ENCODE results near the gene OR1F1. TPM values are rescaled to one million over a fixed set of nuclear protein-coding genes. Genes with fewer than 3 reads are reported as not detected.
A peak's percentile ranks its signal among the peaks of the same experiment; 100 is the strongest.

The OR1F1 gene
- polyA plus RNA-seq, 1 of the 3 experiments (the other 2 are of a cell fraction), result 0.71 TPM

DNA sequence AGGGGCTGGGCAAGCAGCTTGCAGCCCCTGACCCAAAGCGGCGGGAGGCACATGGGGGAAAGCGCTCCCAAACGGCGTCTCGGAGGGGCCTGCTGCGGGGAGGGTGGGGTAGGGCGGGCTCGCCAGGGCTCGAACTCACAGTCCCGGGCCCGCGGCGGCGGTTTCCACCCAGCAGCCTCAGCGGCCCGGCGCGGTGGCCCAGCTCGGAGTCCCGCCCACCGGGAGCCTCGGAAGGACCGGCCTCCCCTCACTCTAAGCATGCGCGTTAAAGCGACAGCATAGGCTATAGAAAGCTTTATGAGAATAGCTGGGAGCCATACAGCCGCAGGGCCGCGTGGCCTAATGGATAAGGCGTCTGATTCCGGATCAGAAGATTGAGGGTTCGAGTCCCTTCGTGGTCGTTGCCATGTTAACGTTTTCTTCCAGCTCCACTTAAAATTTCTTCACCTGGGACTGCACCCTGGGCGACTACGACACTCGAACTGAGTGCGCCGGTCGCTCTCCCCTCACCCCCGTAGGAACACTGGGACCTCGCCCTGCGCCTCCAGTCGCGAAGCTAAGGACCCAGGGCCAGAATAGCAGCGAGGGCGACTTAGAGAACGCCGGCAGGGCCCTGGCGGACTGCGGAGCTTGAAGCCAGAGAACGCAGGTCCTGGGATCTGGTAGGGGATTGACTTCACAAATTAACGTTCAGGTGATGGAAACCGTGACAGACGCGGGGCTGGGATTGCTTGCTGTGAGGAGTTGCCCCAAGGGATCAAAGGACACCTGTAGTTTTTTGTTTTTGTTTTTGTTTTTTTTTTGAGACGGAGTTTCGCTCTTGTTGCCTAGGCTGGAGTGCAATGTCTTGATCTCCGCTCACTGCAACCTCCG, 37.4 kb upstream of the OR1F1 start (continued):
- TF ChIP-seq, protein P1, sequence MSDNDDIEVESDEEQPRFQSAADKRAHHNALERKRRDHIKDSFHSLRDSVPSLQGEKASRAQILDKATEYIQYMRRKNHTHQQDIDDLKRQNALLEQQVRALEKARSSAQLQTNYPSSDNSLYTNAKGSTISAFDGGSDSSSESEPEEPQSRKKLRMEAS (IDR thresholded peaks at IDR 0.05; ENCODE audit: low read depth), result peak; percentile 26; the same call in 1 of the 2 replicates
- TF ChIP-seq, protein P2, sequence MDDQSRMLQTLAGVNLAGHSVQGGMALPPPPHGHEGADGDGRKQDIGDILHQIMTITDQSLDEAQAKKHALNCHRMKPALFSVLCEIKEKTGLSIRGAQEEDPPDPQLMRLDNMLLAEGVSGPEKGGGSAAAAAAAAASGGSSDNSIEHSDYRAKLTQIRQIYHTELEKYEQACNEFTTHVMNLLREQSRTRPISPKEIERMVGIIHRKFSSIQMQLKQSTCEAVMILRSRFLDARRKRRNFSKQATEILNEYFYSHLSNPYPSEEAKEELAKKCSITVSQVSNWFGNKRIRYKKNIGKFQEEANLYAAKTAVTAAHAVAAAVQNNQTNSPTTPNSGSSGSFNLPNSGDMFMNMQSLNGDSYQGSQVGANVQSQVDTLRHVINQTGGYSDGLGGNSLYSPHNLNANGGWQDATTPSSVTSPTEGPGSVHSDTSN (IDR thresholded peaks at IDR 0.05), result no peak
- TF ChIP-seq, protein P3, sequence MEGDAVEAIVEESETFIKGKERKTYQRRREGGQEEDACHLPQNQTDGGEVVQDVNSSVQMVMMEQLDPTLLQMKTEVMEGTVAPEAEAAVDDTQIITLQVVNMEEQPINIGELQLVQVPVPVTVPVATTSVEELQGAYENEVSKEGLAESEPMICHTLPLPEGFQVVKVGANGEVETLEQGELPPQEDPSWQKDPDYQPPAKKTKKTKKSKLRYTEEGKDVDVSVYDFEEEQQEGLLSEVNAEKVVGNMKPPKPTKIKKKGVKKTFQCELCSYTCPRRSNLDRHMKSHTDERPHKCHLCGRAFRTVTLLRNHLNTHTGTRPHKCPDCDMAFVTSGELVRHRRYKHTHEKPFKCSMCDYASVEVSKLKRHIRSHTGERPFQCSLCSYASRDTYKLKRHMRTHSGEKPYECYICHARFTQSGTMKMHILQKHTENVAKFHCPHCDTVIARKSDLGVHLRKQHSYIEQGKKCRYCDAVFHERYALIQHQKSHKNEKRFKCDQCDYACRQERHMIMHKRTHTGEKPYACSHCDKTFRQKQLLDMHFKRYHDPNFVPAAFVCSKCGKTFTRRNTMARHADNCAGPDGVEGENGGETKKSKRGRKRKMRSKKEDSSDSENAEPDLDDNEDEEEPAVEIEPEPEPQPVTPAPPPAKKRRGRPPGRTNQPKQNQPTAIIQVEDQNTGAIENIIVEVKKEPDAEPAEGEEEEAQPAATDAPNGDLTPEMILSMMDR (IDR thresholded peaks at IDR 0.05), result no peak
- TF ChIP-seq YY1 (IDR thresholded peaks at IDR 0.05; ENCODE audit: low read depth) (no peak), SMC3 (IDR thresholded peaks at IDR 0.05; ENCODE audit: low read depth, low read length) (no peak), TEAD4 (IDR thresholded peaks at IDR 0.05; ENCODE audit: borderline replicate concordance, insufficient read depth) (peak; percentile 94), RXRA (IDR thresholded peaks at IDR 0.05; ENCODE audit: borderline replicate concordance, low read depth) (no peak), EP300 (IDR thresholded peaks at IDR 0.05; ENCODE audit: borderline replicate concordance in 1 of 2, low read depth in 1 of 2, low read length in 1 of 2) (peak in 1 of 2 experiments; percentile 50; a peak in 1 of 4 replicates), FOXM1 (IDR thresholded peaks at IDR 0.05; ENCODE audit: low read depth) (no peak), EZH2phosphoT487 (IDR thresholded peaks at IDR 0.05; ENCODE audit: borderline replicate concordance, low read depth) (no peak), ELF1 (IDR thresholded peaks at IDR 0.05) (no peak)

DNA sequence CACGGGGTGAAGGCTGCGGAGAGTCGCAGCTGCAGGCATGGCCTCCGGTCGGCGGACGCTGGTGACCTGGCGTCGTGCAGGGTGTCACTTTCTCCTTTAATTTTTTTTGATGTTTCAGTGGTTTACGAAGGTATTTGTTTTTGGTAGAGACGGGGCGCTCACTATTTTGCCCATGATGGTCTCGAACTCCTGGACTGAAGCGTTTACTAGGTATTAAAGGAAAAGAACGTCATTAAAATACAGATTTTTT, 36.1 kb upstream of the OR1F1 start:
- Histone ChIP-seq H3K36me3 (replicated peaks in 1 of 2; ENCODE audit: control insufficient read depth in 1 of 2, insufficient read depth in 2 of 2, low read length in 1 of 2) (no peaks in the 10 kb centered on the region), H3K27ac (ENCODE audit: low read depth in 2 of 2, low read length in 1 of 2) (peak overlapping the region in 1 of 2 experiments; percentile 56; a peak in 2 of 4 replicates), H3K4me2 (peak overlapping the region; percentile 84), H2AFZ (ENCODE audit: low read depth) (peak overlapping the region; percentile 90; the same call in 1 of the 2 replicates), H3K9me3 (no peaks in the 10 kb centered on the region), H3K9ac (peak overlapping the region; percentile 41; the same call in 1 of the 2 replicates), H3K79me2 (ENCODE audit: insufficient read depth) (no peaks in the 10 kb centered on the region), H3F3A (replicated peaks; ENCODE audit: insufficient read depth) (peaks cover 48% of the 10 kb centered on the region), H4K20me1 (ENCODE audit: insufficient read depth) (peaks cover 3% of the 10 kb centered on the region; the same call in 1 of the 2 replicates), H3K27me3 (ENCODE audit: insufficient read depth) (no peaks in the 10 kb centered on the region), H3K9me2 (no peaks in the 10 kb centered on the region), H3K4me3 (ENCODE audit: low read depth in 2 of 2, low read length in 1 of 2) (peak overlapping the region; percentile 72 to 78), H3K4me1 (ENCODE audit: control insufficient read depth in 1 of 2, insufficient read depth in 2 of 2, low read depth in 1 of 2, low read length in 1 of 2) (peaks cover 0 to 13% of the 10 kb centered on the region in 2 experiments; a peak in 1 of 4 replicates)
- no peak for TF ChIP-seq EP300 (IDR thresholded peaks at IDR 0.05; ENCODE audit: borderline replicate concordance in 1 of 2, low read depth in 1 of 2, low read length in 1 of 2)
- TF ChIP-seq, protein P4, sequence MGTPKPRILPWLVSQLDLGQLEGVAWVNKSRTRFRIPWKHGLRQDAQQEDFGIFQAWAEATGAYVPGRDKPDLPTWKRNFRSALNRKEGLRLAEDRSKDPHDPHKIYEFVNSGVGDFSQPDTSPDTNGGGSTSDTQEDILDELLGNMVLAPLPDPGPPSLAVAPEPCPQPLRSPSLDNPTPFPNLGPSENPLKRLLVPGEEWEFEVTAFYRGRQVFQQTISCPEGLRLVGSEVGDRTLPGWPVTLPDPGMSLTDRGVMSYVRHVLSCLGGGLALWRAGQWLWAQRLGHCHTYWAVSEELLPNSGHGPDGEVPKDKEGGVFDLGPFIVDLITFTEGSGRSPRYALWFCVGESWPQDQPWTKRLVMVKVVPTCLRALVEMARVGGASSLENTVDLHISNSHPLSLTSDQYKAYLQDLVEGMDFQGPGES (IDR thresholded peaks at IDR 0.05; ENCODE audit: low read depth, low read length), result no peak
- POLR2A ChIA-PET, result no interaction called here
- CTCF ChIA-PET, result interaction anchor here (0.6 to 5.7 kb wide), 15 partner anchors 9 to 868 kb away, joined by 3 to 52 read pairs (median 6); partner anchors contain the start of genes OR1F1 and ZNF213
- 4% methylated on average over 15 of the region's 15 CpGs for WGBS (ENCODE audit: low lambda C conversion rate)
- DNase-seq, result no peak
